LNCaP clone FGC (cell line): ENCODE measurements around the gene EVI5.
A peak's percentile ranks its signal among the peaks of the same experiment; 100 is the strongest.
"Not testable (repeated sequence)": the region's sequence is repeated elsewhere in the genome, so short reads cannot be mapped to it uniquely, and the experiment has no call there.

Experiments used
- DNase-seq: peaks from one replicate; pipeline ENCODE4 v3.0.0-alpha.2; 2011; ENCODE audit warnings: low read depth
- H3K4me3 ChIP-seq: 2 replicates; pipeline ENCODE4 v1.5.1; 2011; ENCODE audit warnings: mild to moderate bottlenecking, low read depth, low read length, control low read depth
- TF ChIP-seq, protein P1 (sequence below): IDR thresholded peaks from 2 replicates; pipeline ENCODE4 v1.5.1; 2012; ENCODE audit warnings: mild to moderate bottlenecking; ENCODE audit not compliant: control insufficient read depth, insufficient read depth; ENCODE audit errors: extremely low read depth

Gene EVI5

DNA sequence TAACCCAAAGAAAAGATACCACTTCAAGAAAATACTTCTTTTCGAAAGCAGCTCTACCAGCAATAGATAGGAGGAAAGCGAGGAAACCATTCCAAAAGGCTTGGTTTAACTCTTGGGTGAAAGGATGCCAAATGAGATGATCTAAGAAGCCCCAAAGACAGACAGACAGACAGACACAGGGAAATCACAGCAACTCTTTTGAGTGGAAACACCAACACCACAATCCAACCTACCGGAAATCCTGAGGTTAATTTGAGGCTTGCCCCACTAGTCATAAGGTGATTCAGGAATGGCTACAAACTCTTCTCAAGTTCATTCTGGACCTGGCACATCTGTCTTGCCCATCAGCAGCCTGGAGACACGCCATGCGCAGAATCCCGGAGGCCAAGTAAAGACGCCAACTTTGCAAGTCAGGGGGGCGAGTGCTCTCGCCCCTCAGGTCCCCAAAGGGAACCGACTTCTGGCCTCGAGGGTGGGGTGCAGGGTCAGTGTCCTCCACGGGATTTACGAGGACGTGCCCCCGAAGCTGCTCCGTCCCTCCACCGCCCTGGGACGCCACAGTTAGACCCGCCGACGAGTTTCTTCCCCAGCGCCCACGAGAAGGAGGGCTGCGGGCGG, 778 bp downstream of the EVI5 start:
- TF ChIP-seq, protein P1, sequence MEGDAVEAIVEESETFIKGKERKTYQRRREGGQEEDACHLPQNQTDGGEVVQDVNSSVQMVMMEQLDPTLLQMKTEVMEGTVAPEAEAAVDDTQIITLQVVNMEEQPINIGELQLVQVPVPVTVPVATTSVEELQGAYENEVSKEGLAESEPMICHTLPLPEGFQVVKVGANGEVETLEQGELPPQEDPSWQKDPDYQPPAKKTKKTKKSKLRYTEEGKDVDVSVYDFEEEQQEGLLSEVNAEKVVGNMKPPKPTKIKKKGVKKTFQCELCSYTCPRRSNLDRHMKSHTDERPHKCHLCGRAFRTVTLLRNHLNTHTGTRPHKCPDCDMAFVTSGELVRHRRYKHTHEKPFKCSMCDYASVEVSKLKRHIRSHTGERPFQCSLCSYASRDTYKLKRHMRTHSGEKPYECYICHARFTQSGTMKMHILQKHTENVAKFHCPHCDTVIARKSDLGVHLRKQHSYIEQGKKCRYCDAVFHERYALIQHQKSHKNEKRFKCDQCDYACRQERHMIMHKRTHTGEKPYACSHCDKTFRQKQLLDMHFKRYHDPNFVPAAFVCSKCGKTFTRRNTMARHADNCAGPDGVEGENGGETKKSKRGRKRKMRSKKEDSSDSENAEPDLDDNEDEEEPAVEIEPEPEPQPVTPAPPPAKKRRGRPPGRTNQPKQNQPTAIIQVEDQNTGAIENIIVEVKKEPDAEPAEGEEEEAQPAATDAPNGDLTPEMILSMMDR = no peak
- DNase-seq = no peak
- peak overlapping the region; percentile 79 for H3K4me3 ChIP-seq

DNA sequence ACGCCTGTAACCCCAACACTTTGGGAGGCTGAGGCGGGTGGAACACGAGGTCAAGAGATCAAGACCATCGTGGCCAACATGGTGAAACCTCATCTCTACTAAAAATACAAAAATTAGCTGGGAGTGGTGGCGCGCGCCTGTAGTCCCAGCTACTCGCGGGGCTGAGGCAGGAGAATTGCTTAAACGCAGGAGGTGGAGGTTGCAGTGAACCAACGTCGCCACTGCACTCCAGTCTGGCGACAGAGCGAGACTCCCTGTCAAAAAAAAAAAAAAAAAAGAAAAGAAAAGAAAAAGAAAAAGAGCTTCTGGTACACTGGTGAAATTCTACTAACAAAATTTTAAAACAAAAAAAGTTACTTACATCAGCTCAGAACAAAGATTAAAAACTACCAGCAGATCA, 1.4 kb downstream of the EVI5 start:
- peak overlapping the region; percentile 79 for H3K4me3 ChIP-seq
- DNase-seq = not testable (repeated sequence)

DNA sequence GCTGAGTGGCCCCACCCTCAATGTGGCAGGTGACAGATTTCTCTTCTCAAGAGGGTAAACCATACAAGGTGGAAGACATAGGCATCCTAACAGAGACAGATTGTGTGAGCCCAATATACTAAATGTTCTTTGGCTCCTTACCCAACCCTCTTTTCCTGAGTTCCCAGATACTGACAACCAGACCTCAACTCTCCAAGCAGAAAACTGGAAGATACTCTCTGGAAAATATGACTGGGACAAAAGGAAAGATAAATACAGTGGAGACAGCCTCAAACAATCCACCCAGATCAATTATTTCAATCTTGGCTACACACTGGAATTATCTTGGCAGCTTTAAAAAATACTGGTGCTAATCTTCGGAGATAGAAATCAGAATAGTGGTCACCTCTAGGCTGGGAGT, 6.5 kb downstream of the EVI5 start:
- TF ChIP-seq, protein P1 = no peak
- H3K4me3 ChIP-seq = no peak overlapping the region
- DNase-seq = no peak

DNA sequence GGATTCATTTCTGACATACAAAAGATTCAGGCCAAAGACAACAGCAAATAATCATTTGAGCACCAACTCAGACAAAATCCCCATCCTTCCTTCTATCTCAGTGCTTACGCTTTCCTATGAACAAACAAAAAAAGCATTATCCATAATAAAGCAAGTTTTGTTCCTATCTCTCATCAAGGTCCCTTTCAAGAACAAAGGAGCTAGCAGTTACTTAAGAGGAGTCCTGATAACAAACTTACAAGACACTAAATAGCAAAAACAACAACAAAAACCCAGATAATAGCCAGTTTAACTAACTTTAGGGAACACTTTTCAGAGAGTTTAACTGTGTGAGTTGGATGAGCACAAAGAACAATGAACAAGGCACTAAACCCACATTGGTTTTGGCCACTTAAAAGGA, 10.5 kb downstream of the EVI5 start:
- DNase-seq = no peak
- TF ChIP-seq, protein P1 = no peak
- H3K4me3 ChIP-seq = no peak overlapping the region

DNA sequence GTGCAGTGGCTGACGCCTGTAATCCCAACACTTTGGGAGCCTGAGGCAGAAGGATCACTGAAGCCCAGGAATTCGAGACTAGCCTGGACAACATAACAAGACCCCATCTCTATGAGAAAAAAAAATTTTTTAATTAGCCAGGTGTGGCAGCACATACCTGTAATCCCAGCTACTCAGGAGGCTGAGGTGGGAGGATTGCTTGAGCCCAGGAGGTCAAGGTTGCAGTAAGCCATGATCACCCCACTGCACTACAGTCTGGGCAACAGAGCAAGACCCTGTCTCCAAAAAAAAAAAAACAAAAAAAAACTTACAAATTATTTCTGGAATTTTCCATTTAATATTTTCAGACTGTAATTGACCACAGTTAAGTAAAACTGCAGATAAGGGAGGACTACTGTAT, 11.2 kb downstream of the EVI5 start:
- not testable (repeated sequence) for H3K4me3 ChIP-seq, DNase-seq

DNA sequence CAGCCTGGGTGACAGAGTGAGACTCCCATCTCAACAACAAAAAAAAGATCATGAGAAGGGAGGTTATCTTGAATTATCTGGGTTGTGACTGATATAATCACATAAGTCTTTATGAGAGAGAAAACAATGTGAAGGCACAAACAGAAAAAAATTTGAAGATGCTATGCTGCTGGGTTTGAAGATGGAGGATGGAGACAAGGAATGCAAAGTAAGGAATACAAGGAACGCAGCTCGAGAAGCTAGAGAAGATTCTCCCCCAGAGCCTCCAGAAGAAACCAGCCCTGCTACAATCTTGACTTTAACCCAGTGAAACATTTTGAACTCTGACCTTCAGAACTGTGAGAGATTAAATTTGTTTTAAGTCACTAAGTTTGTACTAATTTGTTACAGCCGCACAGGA, 15.1 kb downstream of the EVI5 start:
- no peak for DNase-seq
- H3K4me3 ChIP-seq = no peak overlapping the region
- TF ChIP-seq, protein P1 = no peak

DNA sequence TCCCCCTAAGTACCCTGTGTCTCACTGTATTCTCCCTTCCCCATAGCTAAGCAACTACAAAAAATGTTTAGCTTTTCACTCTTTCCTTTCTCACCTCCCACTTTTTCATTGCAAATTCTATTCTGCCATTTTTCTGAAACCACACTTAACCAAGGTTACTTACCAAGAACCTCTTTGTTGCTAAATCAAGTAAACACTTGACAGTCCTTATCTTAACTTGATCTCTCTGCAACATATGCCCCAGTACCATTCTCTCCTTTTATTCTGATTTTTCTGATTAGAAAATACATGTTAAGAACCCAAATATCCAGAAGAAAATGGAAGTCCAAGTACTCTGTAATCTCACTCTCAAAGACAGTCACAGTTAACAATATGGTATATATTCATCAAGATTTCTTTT, 16.0 kb downstream of the EVI5 start:
- TF ChIP-seq, protein P1 = no peak
- no peak overlapping the region for H3K4me3 ChIP-seq
- no peak for DNase-seq

DNA sequence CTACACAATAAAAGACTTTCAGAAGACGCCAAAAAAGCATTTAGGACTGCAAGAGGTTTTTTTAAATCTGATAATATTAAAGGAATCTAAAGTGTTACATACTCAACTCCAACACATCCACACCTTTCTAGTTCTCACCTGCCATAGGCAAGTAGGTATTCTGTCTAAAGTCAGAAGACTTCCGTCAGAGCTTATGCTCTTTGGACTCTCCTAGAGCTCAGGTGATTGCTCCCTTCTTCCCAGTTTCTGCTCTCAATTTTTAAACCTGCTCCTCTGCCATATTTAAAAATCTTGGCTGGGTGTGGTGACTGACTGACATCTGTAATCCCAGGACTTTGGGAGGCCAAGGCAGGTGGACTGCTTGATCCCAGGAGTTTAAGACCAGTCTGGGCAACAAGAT, 16.6 kb downstream of the EVI5 start:
- no peak overlapping the region for H3K4me3 ChIP-seq
- TF ChIP-seq, protein P1 = no peak
- DNase-seq = no peak
